ENCODE measurements around the gene ARHGAP33.
A peak's percentile ranks its signal among the peaks of the same experiment; 100 is the strongest.

GRCh38 chr19:35740423-35741202, 34.8 kb upstream of the ARHGAP33 start:
- TF ChIP-seq CTCF (conservative IDR thresholded peaks at IDR 0.05; ENCODE audit: low read depth, low read length) = 0 out of 2 replicates have a peak, but pooled peaks have one; percentile 24
- peak; percentile 73; the same call in 1 of the 2 replicates for TF ChIP-seq MAZ (IDR thresholded peaks at IDR 0.05; ENCODE audit: borderline replicate concordance, low read depth, low read length)
- TF ChIP-seq USF2 (IDR thresholded peaks at IDR 0.05; ENCODE audit: low read depth, low read length) = no peak
- TF ChIP-seq SMC3 (IDR thresholded peaks at IDR 0.05; ENCODE audit: low read depth, low read length) = no peak
- no peak for TF ChIP-seq POLR2A (IDR thresholded peaks at IDR 0.05; ENCODE audit: low read depth, low read length)
- peak; percentile 91 for TF ChIP-seq CEBPB (IDR thresholded peaks at IDR 0.05; ENCODE audit: low read depth, low read length)
- 0 out of 2 replicates have a peak, but pooled peaks have one; percentile 2 for TF ChIP-seq RAD21 (IDR thresholded peaks at IDR 0.05; ENCODE audit: low read length)
- peak; percentile 82 for TF ChIP-seq MXI1 (IDR thresholded peaks at IDR 0.05; ENCODE audit: borderline replicate concordance, low read depth, low read length)
- no peak for TF ChIP-seq ELK1 (IDR thresholded peaks at IDR 0.05; ENCODE audit: borderline replicate concordance, low read depth, low read length)
- no peak for TF ChIP-seq RFX5 (IDR thresholded peaks at IDR 0.05; ENCODE audit: low read depth, low read length)
- TF ChIP-seq FOS (IDR thresholded peaks at IDR 0.05; ENCODE audit: low read depth, low read length) = no peak

Data from IMR-90 (cell line).